Measurements from ENCODE around the gene TRIM59. TPM values are rescaled to one million over a fixed set of nuclear protein-coding genes. Genes with fewer than 3 reads are reported as not detected.

Gene TRIM59
- total RNA-seq, 1 donor from 2014 or later: 28.1 TPM

DNA sequence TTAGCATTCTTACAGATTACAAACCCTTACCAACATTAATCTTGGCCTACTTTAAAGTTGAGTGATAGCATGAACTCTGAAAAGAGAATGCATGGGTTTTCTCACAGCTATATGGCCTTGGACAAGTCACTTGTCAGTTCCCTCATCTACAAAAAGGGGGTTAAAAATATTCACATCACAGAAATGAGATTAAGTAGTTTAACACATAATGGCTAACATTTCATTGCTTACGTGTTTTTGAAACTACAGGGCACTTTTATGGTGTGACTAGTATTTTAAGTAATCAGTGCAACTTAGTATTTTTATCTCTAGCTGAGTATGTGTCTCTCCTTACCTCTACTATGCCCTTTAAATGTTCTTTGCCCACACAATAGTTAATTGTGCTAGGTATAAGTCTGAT, 13.8 kb downstream of the TRIM59 start:
- no peak overlapping the region for H3K4me3 Mint-ChIP-seq
- no peak overlapping the region for H3K27ac Mint-ChIP-seq
- H3K9me3 Mint-ChIP-seq: no peaks in the 10 kb centered on the region
- peaks cover 12% of the 10 kb centered on the region for H3K4me1 Mint-ChIP-seq (ENCODE audit: unreplicated experiment)
- TF ChIP-seq, protein P1, sequence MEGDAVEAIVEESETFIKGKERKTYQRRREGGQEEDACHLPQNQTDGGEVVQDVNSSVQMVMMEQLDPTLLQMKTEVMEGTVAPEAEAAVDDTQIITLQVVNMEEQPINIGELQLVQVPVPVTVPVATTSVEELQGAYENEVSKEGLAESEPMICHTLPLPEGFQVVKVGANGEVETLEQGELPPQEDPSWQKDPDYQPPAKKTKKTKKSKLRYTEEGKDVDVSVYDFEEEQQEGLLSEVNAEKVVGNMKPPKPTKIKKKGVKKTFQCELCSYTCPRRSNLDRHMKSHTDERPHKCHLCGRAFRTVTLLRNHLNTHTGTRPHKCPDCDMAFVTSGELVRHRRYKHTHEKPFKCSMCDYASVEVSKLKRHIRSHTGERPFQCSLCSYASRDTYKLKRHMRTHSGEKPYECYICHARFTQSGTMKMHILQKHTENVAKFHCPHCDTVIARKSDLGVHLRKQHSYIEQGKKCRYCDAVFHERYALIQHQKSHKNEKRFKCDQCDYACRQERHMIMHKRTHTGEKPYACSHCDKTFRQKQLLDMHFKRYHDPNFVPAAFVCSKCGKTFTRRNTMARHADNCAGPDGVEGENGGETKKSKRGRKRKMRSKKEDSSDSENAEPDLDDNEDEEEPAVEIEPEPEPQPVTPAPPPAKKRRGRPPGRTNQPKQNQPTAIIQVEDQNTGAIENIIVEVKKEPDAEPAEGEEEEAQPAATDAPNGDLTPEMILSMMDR (conservative IDR thresholded peaks at IDR 0.05): no peak
- peaks cover 43% of the 10 kb centered on the region for H3K36me3 Mint-ChIP-seq
- no peaks in the 10 kb centered on the region for H3K27me3 Mint-ChIP-seq
- DNase-seq (ENCODE audit: extremely low spot score, unreplicated experiment): no peak

DNA sequence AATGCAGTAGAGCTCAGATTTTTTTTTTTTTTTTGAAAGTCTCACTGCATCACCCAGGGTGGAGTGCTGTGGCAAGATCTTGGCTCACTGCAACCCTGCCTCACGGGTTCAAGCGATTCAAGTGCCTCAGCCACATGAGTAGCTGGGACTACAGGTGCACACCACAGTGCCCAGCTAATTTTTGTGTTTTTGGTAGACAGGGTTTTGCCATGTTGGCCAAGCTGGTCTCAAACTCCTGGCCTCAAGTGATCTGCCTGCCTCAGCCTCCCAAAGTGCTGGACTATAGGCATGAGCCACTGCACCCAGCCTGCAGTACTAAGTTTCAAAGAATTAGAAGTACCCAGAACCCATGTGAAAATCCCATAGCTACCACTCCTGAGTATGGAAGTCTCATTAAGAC, 14.5 kb downstream of the TRIM59 start:
- DNase-seq (ENCODE audit: extremely low spot score, unreplicated experiment): no peak
- Mint-ChIP-seq H3K36me3 (peaks cover 38% of the 10 kb centered on the region), H3K27me3 (no peaks in the 10 kb centered on the region), H3K9me3 (no peaks in the 10 kb centered on the region), H3K4me3 (no peak overlapping the region), H3K4me1 (ENCODE audit: unreplicated experiment) (peaks cover 12% of the 10 kb centered on the region), H3K27ac (no peak overlapping the region)
- TF ChIP-seq, protein P1 (conservative IDR thresholded peaks at IDR 0.05): no peak

DNA sequence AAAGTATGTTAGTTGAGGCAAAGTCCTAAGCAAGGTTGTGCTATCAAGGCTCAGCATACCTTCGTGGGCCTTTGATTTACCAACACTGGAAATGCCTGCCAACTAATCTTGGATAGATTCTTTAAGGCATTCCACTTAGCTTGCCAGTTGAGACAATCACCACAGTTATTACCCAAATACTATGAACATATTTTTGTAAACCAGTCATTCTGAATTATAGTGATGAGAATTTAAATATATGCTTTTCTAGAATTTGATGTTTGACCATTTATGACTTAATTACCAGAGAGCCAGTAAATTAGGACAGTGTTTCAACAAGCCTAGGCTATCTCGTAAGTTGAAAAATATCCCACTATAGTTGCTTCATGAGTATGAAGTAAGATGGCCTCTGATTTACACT, 15.5 kb downstream of the TRIM59 start:
- H3K9me3 Mint-ChIP-seq: no peaks in the 10 kb centered on the region
- no peak overlapping the region for H3K27ac Mint-ChIP-seq
- peaks cover 32% of the 10 kb centered on the region for H3K36me3 Mint-ChIP-seq
- H3K4me1 Mint-ChIP-seq (ENCODE audit: unreplicated experiment): peaks cover 7% of the 10 kb centered on the region
- H3K4me3 Mint-ChIP-seq: no peak overlapping the region
- no peaks in the 10 kb centered on the region for H3K27me3 Mint-ChIP-seq
- TF ChIP-seq, protein P1 (conservative IDR thresholded peaks at IDR 0.05): no peak
- DNase-seq (ENCODE audit: extremely low spot score, unreplicated experiment): no peak

DNA sequence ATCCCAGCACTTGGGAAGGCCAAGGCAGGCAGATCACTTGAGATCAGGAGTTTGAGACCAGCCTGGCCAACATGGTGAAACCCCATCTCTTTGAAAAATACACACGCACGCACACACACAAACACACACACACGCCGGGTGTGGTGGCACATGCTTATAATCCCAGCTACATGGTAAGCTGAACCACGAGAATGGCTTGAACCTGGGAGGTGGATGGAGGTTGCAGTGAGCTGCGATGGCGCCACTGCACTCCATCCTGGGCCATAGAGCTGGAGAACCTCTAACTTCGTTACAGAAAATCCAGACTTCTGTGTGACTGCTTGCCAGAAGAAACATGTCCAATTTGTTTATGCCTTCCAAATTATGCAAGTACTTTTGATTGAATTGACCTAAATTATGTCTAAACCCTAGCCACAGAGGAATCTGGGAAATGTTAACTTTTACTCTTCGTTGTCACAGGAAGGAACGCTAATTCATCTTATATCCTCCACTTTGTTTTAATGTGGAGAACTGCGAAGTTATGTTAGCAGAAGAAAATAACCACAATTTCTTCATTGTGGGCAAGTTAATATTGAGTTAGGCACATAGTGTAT, 21.7 kb downstream of the TRIM59 start:
- Mint-ChIP-seq H3K36me3 (peaks cover 22% of the 10 kb centered on the region), H3K9me3 (no peaks in the 10 kb centered on the region), H3K27ac (no peak overlapping the region), H3K4me1 (ENCODE audit: unreplicated experiment) (no peaks in the 10 kb centered on the region), H3K4me3 (no peak overlapping the region), H3K27me3 (no peaks in the 10 kb centered on the region)
- no peak for DNase-seq (ENCODE audit: extremely low spot score, unreplicated experiment)
- TF ChIP-seq, protein P1 (conservative IDR thresholded peaks at IDR 0.05): no peak

DNA sequence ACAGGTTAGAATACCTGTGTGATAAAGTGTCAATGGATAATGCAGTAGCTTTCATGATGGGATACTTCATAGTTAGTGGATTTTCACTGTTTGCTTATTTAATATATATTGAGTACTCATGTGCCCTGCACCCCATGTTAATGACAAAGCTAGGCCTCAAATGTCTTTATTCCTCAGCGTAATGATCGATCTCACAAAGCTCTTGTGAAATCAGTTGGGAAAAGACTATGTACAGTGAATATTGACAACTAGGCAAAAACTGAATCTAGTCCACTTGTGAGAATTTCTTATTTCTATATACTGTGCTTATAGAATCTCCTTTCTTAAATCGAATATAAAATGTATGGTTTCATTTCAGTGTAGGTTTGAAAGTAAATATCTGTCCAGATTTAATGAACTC, 32.3 kb downstream of the TRIM59 start:
- peaks cover 6% of the 10 kb centered on the region for H3K4me1 Mint-ChIP-seq (ENCODE audit: unreplicated experiment)
- H3K4me3 Mint-ChIP-seq: no peak overlapping the region
- no peaks in the 10 kb centered on the region for H3K9me3 Mint-ChIP-seq
- no peak for DNase-seq (ENCODE audit: extremely low spot score, unreplicated experiment)
- H3K27me3 Mint-ChIP-seq: no peaks in the 10 kb centered on the region
- H3K36me3 Mint-ChIP-seq: peaks cover 31% of the 10 kb centered on the region
- TF ChIP-seq, protein P1 (conservative IDR thresholded peaks at IDR 0.05): no peak
- no peak overlapping the region for H3K27ac Mint-ChIP-seq
